A204.1 (cell line): ENCODE data around the gene GSE1.

Experiments used
- FAIRE-seq: peaks from 2 replicates; lab custom pipeline; 2012; peaks lifted over from hg19 to GRCh38; lab: Jason Lieb, UNC

Gene GSE1

DNA sequence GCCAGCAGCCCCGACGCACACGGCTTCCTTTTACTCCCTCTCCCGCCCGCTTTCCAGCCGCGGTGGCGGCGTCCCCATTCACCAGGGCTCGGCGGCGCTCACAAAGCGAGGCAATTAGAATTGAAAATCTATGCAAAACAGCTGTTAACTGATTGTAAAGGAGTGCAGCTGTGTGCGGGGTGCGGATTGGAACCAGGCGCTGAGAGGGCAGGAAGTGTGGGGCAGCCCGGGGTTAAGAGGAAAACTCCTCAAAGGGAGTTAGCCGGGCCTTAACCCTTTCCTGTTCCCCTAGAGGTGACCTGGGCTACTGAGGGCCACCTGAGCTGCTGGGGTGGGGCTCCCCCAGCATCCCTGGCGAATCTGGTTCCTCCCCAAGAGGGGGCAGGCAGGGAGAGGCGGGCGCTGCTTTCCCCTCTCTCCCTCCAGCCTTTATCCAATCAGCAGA, 5.8 kb upstream of the GSE1 start:
- no peak for FAIRE-seq

DNA sequence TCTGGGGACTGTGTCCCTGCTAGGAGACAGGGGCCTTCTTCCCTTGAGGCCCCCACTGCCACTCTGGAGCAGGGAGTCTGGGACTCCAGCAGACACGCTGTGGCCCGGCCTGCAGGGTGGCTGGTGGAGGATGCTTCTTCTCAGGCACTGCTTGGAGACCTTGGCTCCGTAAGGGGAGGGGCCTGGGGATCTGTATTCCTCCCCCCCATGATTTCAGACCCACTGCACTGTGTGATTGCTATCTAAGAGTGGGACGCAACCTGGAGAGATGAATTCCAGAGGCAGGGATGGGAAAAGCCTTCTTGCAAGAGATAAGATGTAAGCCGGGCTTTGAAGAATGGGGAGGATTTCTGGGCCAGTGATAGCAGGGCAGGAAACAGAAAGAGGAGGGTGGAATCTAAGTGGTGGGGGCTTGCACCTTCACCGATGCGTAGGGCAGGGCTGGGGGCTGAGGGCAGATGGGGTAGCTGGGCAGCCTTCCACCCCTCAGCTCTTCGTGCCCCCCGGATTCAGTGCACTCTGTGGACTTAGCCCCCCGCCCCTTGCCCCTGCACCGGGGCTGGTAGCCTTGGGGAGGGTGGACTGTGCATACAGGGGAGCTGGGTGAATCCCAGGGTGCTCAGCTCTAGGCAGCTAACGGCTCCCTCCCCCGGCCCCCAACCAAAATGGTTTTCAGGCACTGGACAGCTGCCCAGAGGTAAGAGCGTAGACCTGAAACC, 5.2 kb upstream of the GSE1 start:
- FAIRE-seq, result no peak

DNA sequence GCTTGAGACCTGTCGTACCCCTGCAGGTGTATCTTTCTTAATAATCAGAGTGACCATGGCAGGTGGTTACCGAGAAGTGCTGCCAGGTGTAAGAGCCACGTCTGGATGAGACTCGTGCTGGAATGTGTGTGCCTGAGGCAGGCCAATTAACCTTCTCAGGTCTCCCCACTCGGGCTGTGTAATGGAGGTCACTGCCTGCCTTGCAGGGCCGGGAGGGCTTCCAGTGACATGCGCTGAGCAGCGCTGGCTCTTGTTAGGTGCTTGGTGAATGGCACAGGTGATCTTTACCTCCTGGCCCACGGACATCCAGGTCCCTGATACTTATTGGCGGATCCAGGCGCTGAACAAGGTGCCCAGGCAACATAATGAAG, 4.6 kb upstream of the GSE1 start:
- no peak for FAIRE-seq

DNA sequence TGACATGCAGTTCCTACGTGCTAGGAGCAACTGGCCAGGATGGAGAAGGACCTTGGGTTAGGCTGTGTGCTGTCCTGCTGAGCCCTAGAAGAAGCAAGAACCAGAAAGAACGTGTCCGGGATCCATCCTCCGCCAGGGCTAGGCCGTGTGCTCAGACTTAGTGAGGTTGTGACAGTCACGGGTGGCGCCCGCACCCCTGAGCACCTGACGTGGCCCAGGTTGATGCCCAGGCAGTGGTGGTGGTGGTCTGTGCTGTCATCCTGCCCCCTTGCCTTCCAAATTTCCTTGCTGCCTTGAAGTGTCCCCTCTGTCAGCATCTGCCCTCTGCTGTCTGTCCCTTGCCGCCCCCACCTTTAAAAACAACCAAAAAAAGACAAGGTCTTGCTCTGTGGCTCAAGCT, 4.2 kb upstream of the GSE1 start:
- FAIRE-seq, result no peak

DNA sequence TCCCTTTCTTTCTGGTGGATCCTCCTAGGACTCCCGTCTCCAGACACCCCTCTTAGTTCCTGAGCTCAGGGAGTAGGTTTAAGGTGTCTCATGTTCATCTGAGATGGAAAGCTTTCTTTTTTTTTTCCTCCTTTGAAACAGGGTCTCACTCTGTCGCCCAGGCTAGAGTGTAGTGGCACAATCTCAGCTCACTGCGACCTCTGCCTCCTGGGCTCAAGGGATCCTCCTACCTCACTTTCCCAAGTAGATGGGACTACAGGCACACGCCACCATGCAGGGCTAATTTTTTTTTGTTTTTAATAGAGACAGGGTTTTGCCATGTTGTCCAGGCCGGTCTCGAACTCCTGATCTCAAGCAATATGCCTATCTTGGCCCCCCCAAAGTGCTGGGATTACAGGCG, 3.6 kb upstream of the GSE1 start:
- FAIRE-seq, result no peak

DNA sequence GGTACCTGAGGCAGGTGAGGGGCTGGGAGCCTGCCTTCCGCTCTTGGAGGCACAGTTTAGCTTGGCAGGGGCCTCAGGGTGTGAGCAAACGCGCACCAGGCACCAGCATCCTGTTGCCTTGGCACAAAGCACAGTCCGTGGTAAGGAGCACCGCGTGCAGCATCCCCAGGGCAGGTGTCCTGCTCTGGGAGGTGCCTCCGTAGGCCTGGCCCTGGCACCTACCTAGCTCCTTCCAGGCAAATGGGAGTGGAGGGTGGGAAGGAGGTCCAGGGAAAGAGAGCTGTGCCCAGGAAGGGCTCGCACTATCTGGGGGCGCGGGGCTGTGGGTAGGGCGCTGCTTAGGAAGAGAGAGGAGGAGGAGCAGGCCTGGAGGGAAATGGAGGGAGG, 3.1 kb upstream of the GSE1 start:
- FAIRE-seq, result no peak

DNA sequence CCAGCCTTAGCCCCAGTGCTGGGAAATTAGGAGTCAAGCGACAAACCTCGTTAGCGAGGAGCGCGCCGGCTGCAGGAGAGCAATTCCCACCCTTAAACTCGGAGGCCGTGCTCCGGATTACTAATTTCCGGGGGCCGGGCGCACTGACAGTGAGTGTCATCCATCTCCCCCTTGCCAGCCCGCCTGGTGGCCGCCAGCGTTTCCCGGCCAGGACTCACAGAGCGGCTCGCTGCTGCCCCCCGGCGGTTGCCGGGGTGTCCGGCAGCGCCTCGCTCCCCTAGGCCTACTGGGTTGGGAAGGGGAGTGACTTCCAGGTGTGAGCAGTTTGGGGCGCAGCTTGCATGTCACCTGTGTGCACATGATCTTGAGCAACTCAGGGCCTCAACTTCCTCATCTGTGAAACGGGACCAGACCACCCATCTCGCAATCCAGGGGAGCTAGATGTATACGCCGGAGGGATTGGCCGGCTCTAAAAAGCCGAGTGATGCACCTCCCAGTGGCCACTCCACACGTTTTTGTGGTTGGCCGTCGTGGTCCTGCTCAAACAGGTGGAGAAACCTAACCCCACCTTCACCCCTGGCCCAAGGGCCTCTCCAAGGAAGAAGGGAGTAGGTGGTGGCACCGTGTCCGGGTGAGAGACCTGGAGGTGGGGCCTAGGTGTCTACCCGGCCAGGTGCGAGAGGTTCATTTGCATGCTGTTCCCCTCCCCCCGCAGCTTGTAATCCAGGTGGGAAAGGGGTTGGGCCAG, 2.5 kb upstream of the GSE1 start:
- no peak for FAIRE-seq

DNA sequence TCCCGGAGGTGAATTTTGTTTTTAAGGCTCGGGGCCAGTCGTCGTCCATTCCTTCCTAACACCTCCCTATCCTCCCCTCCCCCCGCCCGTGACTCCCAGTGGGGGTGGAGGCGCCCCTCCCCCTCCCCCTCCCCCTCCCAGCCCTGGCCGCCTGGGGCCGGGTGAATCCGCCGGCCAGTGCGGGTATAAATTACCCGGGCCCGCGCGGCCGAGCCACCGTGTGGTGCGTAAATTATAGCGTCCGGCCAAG, 2.0 kb upstream of the GSE1 start:
- FAIRE-seq, result no peak

DNA sequence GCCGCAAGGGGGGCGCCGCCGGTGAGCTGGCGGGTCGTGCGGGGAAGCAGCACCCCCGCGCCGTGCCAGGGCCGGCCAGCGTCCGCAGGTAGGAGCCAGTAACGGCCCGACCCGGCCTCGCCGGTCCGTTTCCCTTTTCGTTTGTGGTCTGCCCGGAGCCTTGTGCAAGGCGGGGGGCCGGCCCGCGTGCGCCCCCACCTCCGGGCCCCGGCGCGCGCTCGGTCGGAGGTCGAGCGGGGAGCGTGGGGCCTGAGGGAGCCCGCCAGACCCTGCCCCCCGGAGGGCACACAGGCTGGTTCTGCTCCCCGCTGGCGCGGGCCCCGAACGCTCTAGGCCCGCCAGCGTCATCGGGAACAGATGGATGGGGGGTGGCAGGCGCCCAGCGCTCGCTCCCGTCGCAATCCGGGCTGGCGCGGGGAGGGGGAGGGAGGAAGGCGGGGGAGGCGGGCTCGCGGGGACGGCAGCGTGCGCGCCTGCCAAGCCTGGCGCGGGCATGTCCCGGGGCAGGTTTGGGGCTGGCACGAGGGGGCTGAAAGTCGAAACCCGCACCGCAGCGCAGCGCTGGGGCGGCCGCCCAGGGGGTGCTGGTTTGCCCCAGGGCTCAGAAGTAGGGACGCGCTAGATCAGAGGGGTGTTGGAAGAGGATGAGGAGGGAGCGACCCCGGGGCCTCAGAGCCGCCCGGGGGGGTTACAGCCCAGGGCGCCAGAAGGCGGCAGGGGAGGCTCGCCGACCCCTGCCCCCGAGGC, 1.5 kb upstream of the GSE1 start:
- no peak for FAIRE-seq

DNA sequence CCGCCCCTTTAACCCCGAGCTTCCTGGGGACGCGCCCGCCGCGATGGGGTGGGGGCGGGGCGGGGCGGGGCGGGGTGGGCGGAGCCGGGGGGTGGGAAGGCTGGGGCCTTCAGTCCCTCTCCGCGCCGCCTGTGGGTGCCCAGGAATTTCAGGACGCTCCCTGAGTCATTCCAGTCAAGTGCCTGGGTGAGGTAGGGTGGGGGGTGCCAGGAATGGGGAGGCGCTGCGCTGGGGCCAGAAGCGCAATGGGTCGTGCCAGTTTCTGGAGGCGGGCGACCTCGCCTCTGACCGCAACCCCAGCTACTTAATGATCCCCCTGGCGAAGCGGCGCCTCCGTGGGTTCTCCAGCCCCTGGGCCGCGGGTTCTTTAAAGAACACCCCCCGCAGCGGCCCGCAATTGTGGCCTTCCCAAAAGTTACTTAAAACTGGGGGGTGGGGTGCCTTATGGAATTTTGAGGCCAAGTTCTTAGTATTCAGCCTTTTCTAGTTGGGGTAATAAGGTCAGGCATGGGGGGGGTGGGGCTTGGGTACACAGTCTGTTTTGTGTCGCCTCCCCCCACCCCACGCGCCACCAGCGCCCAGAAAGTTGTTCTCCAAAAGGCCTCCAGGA, 826 bp upstream of the GSE1 start:
- no peak for FAIRE-seq

DNA sequence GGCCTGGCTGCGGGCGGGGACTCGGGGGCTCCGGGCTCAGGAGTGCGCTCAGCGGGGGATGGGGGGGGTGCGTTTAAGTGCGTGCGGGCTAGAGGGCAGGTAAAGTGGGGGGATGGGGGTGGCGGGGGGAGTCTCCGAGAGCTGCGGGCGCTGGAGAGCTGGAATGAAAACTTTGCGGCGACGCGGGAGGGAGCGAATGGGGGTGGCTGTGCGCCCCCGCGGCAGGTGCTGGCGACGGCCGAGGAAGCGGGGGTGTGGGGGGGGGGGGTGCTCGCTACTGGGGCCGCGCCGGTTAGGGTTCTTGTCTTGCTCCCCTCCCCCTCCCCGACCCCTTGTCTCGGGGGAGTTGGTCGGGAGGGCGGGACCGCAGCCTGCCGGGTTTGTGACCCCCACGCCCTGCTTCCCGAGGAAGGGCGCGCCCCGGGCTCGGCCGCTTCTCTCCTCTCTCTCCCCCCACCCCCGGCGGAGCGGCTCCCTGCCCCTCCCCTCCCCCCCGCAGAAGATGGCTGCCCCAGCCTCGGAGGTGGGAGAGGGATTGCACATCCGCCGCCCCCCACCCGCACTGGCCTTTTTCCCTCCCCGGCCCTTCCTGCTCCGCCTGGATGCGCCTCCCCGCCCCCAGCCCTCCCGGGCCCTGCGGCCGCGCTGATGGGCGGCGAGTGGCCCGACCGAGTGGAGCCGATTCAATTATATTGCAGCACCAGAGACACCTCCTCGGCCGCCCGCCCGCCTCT, 649 bp downstream of the GSE1 start:
- FAIRE-seq, result no peak

DNA sequence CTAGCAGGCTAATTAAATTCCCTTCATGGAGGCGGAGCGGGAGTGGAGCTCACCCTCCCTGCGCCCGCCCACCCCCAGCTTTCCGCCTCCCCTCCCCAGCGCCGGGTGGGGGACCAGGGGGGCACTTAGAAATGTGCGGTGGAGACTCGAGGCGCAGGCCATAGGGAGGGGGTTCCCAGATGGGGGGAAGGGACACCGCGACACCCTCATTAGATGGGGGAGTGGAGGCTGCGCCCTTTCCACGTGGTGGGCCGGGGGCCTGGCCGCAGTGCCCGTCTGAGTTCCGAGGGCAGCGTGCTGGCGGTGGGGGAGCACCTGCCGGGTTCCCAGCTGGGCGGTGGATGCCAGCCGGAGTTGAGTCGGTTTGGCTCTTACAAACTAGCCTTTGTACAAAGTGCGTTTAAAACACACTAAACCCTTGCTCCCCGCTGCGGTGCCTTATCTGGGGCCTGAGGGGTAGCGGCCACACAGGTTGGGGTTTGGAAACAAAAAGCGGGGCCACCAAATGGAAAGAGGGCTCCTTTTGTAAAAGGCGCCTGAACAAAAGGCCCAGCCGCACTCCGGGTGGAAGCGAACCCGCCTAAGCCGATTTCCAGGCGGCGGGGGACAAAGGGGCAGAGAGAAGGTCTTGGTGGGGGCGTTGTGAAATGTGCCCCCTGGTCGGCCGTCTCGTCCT, 1.4 kb downstream of the GSE1 start:
- FAIRE-seq, result no peak

DNA sequence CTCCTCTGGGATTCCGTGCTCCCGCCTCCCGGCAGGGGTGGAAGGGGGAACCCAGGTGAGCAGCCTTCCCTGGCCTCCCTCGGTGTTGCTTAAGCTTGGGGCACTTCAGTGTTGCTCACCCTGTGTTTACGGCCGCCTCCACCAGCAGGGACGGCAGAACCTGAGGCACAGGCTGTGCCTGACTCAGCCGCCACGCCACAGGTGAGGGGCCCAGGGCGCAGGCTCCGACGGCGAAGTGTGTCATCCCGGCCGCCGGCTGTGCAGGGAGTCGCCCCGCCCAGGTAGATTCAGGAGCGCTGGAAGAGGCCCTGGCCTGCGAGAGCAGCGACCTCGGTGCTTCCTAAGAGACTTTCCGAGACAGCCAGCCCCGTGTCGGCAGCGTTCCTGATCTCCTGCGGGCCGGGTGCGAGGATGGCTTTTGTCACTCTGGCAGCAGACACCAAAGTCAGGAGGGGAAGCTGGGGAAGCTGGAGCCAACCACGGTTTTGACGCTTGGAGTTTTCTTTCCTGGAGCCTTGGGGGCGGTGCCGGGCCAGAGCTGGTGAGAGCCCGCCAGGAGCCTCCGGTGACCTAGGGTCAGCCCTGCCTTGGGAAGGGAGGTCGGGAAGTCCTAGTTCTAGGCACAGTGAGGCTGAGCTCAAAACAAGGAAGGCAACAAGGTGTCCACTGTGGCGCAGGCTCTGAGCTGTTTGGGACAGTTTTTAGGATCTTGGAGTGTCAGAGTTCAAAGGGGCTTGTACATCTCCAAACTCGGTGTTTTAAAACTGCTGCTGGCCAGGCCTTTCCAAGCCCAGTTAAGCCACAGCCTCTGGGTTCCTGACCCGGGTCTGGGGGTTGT, 2.1 kb downstream of the GSE1 start:
- no peak for FAIRE-seq

DNA sequence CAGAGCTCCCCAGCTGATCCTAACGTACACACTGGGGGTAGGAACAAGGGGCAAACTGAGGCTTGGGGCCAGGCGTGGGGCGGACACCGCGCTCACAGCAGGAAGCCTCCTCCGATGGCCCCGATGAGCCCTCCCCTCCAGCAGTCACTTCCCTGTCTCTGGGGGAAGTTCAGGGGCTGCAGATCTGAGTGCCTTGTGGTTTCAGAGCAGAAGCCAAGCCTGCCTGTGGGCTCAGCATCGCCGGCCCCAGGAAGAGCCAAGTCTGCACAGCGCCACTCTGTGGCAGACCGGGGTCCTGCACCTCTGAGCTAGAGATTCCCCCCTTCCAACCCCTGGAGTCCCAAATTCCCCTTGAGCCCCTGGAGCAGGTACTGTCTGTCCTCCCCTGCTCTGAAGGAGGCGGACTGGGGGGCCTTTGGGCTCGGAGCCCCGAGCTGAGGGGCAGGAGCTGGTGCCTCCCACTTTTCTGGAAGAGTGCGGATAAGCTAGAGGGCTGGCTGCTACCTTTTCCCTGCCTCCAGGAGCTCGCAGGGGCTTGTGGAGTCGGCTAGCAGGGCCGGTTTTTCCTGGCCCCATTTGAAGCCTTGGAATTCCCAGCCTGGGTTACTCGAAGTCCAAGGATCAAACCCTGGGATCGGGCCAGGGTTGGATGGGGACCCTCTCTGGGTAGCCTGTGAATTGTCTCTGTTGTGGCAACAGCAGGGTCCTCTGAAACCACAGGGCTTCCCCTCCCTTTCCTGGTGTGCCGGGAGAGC, 2.9 kb downstream of the GSE1 start:
- no peak for FAIRE-seq

DNA sequence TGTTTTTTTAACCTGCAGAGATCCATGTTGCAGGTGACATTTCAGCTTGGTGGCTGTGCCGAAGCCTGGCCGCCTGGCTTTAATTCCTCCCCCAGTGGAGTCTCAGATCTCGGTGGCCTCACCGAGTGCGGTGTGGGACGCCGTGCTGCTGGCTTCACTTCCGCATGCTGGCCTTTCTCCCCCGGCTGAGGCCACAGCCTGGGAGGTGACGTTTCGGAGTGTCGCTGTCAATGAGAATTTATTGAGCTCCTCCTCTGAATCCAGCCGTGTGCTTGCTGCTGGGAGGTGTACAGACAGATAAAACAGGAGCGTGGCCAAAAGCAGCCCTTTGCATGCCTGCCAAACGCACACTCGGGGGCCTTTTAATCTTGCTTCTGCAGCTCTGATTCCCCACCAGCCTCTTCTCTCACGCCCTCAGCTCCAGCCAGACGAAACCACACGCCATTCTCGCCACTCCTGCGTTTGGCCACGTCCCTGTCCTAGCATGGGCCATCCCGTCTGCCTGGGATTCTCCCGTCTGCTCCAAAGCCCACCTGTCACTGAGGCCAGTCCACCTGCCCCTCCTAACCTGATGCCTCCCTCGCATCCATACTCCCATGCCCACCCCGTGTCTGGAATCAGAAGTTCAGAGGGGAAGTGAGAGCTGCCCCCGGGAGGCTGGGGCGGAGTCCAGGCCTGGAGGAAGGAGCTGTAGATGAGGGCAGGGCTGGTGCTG, 3.6 kb downstream of the GSE1 start:
- no peak for FAIRE-seq

DNA sequence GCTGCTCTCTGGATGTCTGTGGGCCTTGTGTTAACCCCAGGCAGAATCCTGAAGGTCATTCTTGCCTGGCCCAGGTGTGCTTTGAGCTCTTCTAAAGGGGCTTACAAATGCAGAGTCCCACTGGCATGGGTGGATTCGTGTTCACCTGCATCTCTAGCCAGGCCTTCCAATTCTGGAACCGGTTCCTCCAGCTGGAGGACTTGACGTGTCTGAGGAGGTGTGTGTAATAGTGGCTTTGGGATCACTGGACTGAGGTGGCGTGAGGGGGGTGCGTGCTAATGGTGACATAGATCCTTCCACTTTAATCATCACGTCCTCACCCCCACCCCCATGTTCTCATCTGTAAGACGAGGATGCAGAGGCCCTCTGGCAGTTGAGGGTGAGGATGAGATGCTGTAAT, 4.8 kb downstream of the GSE1 start:
- no peak for FAIRE-seq

DNA sequence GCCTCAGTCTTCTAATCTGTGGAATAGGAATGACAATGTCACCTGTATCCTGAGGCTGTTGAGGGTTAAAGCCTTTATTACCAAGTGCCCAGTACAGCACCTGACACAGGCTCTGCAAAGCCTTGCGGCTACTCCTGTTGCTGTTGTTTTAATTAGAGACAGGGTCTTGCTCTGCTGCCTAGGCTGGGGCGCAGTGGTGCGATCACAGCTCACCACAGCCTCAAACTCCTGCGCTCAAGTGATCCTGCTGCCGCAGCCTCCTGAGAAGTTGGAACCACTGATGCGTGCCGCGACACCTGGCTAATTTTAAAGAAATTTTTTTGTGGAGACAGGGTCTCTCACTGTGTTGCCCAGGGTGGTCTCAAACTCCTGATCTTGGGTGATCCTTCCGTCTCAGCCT, 5.4 kb downstream of the GSE1 start:
- no peak for FAIRE-seq

DNA sequence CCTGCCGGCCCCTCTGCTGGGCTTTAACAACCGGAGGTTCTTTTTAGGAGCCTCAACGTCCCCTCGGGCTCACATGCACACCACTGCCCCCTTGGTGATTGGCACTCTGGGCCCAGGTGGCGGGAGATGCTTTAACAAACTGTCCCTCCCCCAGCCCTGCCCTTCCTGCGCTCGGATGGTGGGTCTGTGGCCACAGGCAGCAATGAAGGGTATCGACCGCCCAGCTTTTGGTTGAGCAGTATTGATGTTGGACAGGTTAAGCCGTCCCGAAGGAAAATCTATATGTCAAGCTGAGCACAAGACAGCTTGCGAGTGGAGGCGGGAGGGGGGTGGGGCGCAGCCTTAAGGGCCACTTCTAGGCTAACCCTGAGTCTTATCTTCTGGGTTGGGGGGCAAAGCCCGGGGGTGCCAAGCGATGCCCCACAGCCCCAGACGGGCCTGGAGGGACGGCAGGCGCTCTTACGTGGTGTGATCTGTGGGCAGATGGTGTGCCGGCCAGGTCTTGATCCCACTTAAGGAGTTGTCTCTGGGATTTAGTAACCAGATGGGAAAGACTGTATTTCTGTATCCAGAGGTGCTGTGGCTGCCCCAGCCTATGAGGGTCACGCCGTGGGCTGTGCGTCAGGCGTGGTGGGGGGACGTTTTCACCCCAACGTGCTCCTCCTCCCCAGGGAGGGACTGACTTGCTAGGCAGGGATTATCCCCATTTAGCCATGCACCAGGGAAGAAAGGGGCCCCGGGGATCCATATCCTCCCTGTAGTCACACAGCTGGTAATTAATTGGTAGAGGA, 6.2 kb downstream of the GSE1 start:
- no peak for FAIRE-seq

DNA sequence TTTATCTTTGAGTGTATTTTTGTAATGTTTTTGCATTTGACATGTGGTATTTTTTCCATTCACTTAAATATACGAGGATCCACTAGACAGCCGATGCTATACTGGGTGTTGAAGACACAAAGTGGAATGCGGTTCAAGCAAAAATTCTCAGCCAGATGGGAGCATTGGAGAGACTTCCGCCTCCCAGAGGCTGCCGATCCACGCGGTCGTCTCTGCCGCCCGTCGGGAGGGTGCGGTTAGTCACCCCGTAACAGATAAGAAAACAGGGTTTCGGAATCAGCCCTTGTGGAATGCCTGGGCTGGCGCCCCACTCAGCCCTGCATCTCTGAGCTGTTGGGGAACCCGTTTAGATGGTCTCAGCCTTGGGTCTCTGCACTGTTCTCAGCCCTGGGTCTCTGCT, 7.3 kb downstream of the GSE1 start:
- FAIRE-seq, result no peak
